Measurements from ENCODE around the gene HSFY2. TPM values are rescaled to one million over a fixed set of nuclear protein-coding genes. Genes with fewer than 3 reads are reported as not detected.
"Not testable (repeated sequence)": the region's sequence is repeated elsewhere in the genome, so short reads cannot be mapped to it uniquely, and the experiment has no call there.

Gene HSFY2, protein sequence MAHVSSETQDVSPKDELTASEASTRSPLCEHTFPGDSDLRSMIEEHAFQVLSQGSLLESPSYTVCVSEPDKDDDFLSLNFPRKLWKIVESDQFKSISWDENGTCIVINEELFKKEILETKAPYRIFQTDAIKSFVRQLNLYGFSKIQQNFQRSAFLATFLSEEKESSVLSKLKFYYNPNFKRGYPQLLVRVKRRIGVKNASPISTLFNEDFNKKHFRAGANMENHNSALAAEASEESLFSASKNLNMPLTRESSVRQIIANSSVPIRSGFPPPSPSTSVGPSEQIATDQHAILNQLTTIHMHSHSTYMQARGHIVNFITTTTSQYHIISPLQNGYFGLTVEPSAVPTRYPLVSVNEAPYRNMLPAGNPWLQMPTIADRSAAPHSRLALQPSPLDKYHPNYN
- total RNA-seq: under 1 TPM in 1 of 6 donors, not detected in 5; 0.46 TPM

DNA sequence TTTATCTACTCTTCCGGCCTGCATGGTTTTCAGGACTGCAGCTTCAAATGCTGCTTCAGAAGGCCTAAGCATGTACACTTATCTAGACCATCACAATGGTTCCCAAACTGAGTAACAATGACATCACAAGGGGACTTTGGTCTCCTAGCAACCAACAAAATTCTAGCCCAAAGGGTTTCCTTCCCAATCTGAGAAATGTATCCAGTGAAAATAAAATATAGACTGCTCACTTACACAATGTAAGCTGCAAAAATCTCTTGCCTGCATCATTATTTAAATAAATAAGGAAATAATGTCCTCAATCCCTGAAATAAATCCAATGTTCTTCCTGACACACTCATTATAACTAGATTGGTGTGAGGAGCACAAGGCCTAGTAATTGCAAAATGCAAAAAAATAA, at the start of gene HSFY2:
Gene HSFY2 (minus strand): TSS at position 101 of the 400 bp plus-strand sequence. CDS start 117 bp downstream, outside the sequence.
- not testable (repeated sequence) for H3K9me3 ChIP-seq; H3K36me3 ChIP-seq; H3K27ac ChIP-seq; H3K4me3 ChIP-seq; ATAC-seq (ENCODE audit: low FRiP score in 2 of 2); DNase-seq; H3K27me3 ChIP-seq; H3K4me1 ChIP-seq
- no CpG with 5 or more reads among the region's 1 CpG for WGBS, 2 donors

DNA sequence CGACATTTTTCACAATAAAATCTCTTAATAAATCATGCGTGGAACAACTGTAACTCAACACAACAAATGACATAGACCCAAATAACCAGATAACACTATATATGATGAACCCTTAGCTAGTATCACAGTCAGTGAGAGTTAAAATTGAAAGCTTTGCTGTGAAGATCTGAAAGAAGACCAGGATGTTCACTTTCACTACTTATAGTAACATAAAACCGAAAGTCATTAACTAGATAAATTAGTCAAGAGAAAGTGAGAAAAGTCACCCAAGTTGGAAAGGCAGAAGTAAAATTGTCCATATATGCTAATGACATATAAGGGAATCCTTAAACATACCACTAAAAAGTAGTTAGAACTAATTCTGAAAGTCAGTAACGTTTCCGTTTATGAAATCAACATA, 42.2 kb upstream of the HSFY2 start:
- H3K4me3 ChIP-seq; DNase-seq; H3K9me3 ChIP-seq; ATAC-seq (ENCODE audit: low FRiP score in 2 of 2); H3K36me3 ChIP-seq; H3K27me3 ChIP-seq; H3K4me1 ChIP-seq; H3K27ac ChIP-seq: not testable (repeated sequence)
- no CpG with 5 or more reads among the region's 5 CpGs for WGBS, 2 donors

DNA sequence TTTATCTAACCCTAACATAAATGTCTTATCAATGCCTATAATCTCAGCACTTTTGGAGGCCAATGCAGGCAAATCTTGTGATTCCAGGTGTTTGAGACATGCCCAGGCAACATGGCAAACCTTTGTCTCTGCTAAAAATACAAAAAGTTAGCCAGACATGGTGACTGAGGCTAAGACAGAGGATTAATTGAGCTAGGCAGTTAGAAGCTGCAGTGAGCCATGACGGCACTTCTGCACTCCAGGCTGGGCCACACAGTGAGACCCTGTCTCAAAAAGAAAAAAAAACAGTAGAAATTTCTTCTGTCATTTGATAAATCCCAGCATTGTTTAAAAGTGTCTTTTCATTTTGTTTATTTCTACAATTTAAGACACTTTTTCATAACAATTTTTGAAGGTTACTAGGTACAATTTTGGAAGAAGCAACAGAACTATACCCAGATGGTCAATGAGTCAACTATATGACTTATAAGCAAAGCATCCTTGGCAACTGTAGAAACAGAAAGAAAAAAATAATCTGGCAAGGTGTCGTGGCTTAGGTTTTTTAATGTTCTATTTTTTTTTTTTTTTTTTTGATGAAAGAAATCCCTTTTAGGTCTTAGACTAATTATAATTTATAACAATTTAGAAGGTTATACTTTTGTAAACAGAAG, 15.3 kb upstream of the HSFY2 start:
- ATAC-seq (ENCODE audit: low FRiP score in 2 of 2): not testable (repeated sequence)

DNA sequence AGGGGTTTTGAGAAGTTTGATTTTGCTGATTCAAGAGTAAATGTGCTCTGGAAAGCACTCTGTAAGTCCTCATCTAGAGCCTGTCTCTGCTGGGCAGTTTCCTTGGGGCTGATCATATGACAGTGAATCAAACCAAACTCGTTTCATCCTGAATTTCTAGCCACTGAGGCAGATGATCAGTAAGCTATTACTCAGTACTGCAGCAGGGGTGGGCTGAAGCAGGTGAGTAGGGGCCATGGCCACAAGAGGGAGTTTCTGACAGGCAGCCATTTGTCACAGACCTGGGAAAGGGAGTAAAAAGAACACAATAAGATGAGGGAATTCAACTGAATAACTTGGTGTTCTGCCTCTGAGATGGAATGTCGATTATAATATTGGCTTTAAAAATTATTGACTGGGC, 19.5 kb downstream of the HSFY2 start:
- H3K36me3 ChIP-seq; H3K27me3 ChIP-seq; H3K9me3 ChIP-seq; H3K4me3 ChIP-seq; H3K4me1 ChIP-seq; DNase-seq; H3K27ac ChIP-seq; ATAC-seq (ENCODE audit: low FRiP score in 2 of 2): not testable (repeated sequence)
- no CpG with 5 or more reads among the region's 2 CpGs for whole genome bisulfite sequencing, 2 donors

More for the DNA sequence above, 15.3 kb upstream of the HSFY2 start:
- H3K27ac ChIP-seq, DNase-seq, H3K36me3 ChIP-seq, H3K9me3 ChIP-seq, H3K27me3 ChIP-seq, H3K4me3 ChIP-seq, H3K4me1 ChIP-seq: not testable (repeated sequence)
- no CpG with 5 or more reads among the region's 2 CpGs for WGBS, 2 donors

DNA sequence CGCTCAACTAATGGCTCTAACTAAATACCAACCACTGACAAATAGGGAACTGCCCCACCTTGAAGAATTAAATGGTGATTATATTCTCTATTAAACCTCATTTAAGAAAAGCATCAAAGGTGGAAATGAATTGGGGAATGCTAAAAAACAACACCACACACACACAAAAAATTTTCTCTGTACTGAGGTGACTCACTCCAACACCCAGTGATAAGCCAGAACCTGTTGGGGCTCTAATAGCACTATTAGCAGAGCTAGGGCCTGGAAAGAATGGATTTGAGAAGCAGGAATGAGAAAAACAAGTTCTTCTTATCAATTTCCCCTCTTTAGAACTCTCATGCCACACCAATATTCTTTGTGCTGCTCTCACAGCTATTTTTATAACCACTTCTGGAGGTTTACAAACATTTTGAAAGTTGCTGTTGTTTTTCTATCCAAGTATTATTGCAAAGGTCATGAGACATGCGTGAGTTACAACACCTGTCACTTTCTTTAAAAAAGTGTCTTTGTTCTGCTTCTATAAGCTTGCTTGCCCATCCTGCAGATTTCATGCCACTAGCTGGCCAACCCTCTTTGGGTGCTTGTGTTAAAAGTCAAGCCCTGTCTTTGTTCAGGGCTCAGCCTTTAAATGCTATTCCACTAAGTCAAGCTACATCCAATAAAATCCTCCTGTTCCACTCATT, 20.3 kb downstream of the HSFY2 start:
- H3K4me1 ChIP-seq; H3K36me3 ChIP-seq; H3K27ac ChIP-seq; H3K9me3 ChIP-seq; DNase-seq; H3K27me3 ChIP-seq; ATAC-seq (ENCODE audit: low FRiP score in 2 of 2); H3K4me3 ChIP-seq: not testable (repeated sequence)
- WGBS, 2 donors: no CpG with 5 or more reads among the region's 2 CpGs

DNA sequence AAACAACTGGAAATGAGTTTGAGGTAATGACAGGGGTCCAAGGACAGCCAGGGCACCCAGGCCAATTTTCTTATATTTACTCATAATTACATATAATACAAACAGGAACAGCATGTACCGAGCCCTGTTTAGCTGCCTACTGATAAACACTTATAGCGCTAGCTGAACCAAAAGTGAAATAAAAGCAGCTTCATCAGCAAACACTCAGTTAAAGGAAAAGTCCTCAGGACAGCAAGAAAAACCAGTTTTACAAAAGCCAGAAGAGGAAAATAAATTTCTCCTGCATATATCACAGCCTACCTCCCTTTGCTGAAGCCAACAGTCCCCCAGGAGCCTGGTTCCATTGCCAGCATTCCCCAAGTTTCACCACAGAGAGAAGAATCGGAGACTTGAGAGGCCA, 49.8 kb downstream of the HSFY2 start:
- not testable (repeated sequence) for H3K27me3 ChIP-seq; H3K4me3 ChIP-seq; H3K9me3 ChIP-seq; ATAC-seq (ENCODE audit: low FRiP score in 2 of 2); H3K36me3 ChIP-seq; H3K4me1 ChIP-seq; H3K27ac ChIP-seq; DNase-seq
- no CpG with 5 or more reads among the region's 3 CpGs for WGBS, 2 donors

Small RNA genes within 50 kb of the gene (small RNA-seq; reads per million reads assigned to genes)
- gene GPM6BP2: 0 reads per million in 4 donors

Other genes starting within 250 kb of the HSFY2 start
- not detected for gene HSFY1, start 227.0 kb downstream of the HSFY2 start, total RNA-seq